Activated naive CD8-positive, alpha-beta T cell treated with anti-CD3 and anti-CD28 coated beads, Interleukin-2, amount 50 U/mL, for 16 hours (primary cell): Measurements from ENCODE around the gene SGF29.
"Not testable (repeated sequence)": the region's sequence is repeated elsewhere in the genome, so short reads cannot be mapped to it uniquely, and the experiment has no call there.

ENCODE experiments used
- DNase-seq: peaks from one replicate; pipeline ENCODE4 v3.0.0-alpha.2; 2020; ENCODE audit warnings: low read depth, low spot score

Gene SGF29

DNA sequence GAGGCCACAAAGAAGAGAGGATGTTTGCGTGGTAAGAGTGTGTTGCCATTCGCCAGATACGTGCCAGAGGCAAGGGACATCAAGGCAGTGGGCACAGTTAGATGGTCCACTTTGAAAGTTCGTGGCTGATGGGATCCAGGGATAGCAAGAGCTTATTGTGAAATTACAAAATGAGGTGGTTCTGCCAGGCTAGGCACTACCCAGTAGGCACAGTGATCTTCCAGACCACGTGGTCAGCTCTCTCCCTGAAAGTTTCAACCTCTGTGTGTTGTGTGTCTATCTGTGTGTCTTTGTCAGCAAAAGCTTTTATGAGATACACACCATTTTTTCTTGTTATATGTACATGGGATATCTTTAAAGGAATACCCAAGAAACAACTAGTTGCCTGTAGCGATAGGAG lies 9.5 kb downstream of the SGF29 start:
- no peak for DNase-seq

- not testable (repeated sequence) for DNase-seq
Observed at GRCh38 chr16:28566233-28566925, 12.7 kb downstream of the SGF29 start.

GRCh38 chr16:28567292-28567691 lies 13.6 kb downstream of the SGF29 start:
- no peak for DNase-seq

DNA sequence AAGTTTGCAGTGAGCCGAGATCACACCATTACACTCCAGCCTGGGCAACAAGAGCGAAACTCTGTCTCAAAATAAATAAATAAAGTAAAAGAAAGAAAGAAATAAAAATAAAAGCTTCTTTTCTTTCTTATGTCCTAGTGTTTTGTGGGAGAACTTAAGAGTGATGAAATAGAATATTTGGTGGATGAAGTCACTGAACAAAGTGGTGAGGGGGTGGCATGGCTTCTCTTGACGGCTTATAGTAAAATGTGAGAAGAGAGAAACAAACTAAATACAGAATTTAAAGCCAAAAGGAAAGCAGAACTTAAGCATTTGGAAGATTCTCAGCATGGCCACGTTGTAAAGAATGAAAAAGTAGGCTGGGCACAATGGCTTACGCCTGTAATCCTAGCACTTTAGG lies 15.3 kb downstream of the SGF29 start:
- DNase-seq: no peak

DNA sequence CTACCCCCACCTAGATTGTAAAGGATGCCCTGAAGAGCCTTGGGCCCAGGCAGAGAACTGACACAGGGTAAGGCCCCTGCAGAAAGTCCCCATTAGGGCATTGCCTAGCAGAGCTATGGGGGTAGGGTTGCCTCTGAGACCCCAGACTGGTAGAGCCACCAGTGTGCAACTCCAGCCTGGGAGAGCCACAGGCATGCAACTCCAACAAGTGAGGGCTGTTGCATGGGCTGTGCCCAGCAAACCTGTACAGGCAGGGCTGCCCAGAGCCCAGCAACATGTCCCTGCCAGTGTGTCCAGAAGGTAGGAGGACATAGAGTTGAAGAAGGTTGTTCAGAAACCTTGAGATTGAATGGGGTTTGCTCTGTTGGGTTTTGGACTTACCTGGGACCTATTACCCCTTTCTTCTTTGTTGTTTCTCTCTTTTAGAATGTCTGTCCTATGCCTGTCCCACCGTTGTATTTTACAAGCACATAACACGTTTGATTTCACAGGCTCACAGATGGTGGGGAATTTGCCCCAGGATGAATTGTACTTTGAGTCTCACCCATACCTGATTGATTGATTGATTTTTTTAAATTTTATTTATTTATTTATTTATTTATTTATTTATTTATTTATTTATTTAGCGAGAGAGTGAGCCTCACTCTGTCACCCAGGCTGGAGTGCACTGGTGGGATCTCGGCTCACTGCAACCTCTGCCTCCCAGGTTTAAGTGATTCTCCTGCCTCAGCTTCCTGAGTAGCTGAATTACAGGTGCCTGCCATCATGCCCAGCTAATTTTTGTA lies 16.4 kb downstream of the SGF29 start:
- no peak for DNase-seq

DNA sequence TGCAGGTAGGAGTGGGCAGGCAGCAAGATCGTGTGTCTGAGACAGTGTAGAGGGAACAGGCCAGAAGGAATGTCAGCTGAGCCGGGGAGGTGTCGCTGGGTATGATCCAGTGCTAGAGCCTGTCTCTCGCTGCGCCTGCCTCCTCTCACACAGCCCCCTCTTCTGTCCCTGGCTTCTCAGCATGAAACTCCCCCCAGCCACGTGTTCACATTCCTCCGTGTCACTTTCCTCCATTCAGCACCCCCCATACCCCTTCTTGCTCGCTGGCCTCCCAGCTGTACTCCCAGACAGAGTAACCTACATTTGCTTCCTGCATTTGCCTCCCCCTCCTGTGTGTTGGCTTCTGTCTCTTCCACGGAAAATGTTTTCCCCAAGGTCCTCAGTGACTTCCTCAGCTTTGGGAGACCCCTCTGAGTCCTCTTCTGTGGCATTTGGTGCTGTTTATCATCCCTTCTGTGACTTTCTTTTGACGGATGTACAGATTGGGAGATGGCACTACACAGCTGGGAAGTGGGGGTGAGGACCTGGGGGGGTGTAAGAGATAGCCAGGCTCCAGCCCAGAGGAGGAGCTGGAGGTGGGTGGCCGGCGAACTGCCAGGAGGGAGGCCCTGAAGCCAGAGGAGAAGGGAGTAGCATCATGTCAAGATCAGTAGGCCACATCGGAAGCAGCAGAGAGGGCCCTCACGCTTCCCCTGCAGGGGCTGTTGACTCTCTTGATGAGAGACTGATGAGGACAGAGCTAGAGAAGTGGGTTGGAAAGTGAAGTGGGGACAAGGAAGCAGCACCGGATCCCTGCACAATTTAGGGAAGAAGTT lies 19.2 kb downstream of the SGF29 start:
- no peak for DNase-seq

- DNase-seq: no peak
Observed at GRCh38 chr16:28573738-28574718, 20.3 kb downstream of the SGF29 start.

DNA sequence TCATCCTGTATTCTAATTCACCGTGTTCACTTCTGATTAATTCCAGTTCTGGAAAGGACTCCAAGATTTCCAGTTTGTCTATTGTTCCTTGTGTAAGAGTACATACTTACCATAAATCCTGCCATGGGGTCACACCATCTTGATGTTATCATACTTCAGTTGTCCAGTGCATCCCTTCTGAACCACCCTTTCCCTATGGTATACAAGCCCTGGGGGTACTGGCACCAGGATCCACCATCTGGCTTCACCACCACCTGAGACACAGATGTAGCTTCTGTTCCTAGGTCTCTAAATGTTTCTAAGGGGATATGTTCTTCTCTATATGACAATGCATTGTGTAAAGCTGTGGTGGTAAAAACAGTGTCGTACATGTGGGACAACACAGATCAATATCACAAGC lies 21.2 kb downstream of the SGF29 start:
- no peak for DNase-seq

DNA sequence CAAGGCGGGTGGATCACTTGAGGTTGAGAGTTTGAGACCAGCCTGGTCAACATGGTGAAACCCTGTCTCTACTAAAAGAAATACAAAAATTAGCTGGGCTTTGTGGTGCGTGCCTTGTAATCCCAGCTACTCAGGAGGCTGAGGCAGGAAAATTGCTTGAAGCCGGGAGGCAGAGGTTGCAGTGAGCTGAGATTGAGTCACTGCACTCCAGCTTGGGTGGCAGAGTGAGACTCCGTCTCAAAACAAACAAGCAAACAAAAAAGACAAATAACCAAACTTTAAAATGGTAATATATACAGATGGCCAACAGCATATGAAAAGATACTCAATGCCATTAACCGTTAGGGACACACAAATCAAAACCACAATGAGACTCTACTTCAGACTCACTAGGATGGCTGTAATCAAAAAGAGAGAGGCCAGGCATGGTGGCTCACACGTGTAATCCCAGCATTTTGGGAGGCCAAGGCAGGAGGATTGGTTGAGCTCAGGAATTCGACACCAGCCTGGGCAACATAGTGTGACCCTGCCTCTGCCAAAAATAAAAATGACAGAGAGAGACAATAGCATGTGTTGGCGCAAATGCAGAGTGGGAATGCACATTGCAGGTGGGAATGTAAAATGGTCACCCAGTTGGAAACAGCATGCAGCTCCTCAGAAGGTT lies 21.9 kb downstream of the SGF29 start:
- DNase-seq: no peak

DNA sequence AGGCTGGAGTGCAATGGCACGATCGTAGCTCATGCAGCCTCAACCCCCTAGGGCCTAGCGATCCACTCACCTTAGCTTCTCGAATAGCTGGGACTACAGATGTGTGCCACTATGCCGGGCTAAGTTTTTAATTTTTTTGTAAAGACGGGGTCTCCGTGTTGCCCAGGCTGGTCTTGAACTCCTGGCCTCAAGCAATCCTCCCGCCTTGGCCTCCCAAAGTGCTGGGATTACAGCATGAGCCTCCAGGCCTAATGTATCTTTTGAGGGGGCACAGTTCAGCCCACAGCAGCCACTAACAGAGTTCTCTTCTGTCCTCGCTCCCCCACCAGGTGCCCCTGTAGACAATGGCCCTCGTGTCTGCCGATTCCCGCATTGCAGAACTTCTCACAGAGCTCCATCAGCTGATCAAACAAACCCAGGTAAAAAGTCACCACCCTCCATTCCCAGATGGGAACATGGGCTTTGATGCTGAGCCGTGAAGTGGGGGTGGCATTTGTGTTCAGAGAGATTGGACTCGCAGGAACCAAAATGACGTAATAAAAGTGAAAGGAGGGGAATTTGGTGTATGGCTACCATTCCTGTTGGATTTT lies 27.1 kb downstream of the SGF29 start:
- no peak for DNase-seq

DNA sequence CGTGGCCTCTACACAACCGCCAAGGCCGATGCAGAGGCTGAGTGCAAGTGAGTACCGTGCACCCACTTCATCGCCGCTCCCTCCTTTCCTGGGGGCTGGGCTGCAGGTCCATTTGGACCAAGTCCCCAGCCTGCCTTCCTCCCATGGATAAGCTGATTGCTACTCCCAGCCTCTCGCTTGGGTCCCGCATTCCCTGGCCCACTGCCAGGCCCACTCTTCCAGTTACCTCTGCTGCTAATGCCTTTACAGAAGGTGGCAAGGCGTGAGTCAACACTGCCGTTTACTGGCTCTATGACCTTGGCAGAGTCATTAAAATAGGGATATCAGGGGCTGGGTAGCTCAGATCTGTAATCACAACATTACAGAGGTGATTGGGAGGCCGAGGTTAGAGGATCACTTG lies 32.0 kb downstream of the SGF29 start:
- DNase-seq: no peak

GRCh38 chr16:28586466-28586865 lies 32.7 kb downstream of the SGF29 start:
- no peak for DNase-seq

DNA sequence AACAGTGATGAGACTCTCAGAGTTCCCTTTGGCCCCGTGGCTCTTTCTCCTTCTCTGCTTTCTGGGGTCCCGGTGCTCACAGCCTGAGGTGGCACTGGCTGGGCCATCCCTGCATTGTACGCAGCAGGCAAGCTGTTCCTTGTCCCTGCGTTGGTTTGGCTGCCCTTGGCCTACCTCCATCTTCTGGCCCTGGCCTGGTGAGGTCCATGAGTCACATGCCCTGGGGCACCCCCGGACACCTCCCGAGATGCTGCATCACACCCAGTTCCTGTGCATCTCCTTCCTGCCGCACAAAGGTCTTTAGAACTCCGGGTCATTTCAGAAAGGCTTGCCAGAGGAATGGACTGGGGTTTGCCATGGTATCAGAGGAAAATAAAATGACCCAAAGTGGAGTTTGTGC lies 33.7 kb downstream of the SGF29 start:
- no peak for DNase-seq

DNA sequence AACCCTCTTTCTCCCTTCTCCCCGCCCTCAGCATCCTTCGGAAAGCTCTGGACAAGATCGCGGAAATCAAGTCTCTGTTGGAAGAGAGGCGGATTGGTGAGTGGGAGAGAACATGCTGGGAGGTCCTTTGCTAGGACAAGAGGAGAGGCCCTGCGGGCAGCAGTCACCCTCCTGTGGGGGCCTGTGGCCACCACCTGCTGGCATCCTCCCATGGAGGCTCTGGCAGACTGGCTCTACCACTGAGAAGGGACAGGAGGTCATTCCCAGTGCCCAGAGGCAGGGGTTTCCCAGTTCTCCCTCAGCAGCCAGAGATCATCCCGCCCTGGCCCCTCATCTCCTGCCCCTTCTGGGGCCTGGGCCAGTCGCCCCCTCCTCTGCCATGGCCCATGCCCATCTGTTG lies 35.3 kb downstream of the SGF29 start:
- no peak for DNase-seq

- no peak for DNase-seq
Observed at GRCh38 chr16:28589930-28590329, 36.2 kb downstream of the SGF29 start.

GRCh38 chr16:28590384-28591340 lies 36.9 kb downstream of the SGF29 start:
- no peak for DNase-seq

DNA sequence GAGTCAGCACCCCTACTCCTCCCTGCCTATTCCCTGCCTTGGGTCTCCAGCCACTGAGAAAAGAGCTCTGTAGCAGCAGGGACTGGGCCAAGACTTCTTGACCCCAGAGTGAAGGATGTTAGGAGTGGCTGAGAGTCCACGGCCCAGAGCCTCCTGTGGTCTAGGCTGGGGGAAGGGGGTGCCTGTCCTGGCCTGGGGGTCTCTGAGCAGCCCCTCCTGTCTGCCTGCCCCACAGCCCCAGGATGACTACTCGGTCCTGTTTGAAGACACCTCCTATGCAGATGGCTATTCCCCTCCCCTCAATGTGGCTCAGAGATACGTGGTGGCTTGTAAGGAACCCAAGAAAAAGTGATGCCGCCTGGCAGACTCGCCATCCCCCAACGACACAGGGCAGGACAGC lies 37.6 kb downstream of the SGF29 start:
- DNase-seq: no peak

DNA sequence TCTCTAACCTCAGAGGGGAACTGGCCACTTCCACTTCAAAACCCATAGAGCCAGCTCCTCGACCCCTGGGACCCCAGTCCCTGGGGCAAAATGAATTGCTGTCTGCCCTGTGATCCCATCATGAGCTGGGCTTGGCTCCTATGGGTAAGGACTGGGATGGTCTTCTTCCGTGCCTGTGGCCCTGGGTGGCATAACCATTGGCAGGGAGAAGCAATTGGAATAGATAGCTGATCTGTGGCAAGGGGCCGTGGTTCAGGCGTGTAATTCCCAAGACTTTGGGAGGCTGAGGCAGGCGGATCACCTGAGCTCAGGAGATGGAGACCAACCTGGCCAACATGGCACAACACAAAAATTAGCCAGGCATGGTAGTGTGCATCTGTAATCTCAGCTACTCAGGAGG lies 38.8 kb downstream of the SGF29 start:
- no peak for DNase-seq

GRCh38 chr16:28592979-28593553 lies 39.3 kb downstream of the SGF29 start:
- no peak for DNase-seq
